Stimulated activated effector memory CD8-positive, alpha-beta T cell treated with anti-CD3 and anti-CD28 coated beads, Interleukin-12 subunit alpha, Interleukin-12 subunit beta, amount 100 ng/mL, for 72 hours (primary cell): ENCODE results near the gene MAX.

Experiments used
- ATAC-seq: fragments of 150-1000 bp; cut with Tn5 transposase; 2 replicates; pipeline ENCODE4 v1.10.0; 2021
- DNase-seq, 2 donors: peaks; one replicate each; pipeline ENCODE4 v3.0.0; 2021 to 2022; ENCODE audit warnings: low spot score in 2 of 2
- H3K27ac Mint-ChIP-seq: one replicate; pipeline ENCODE4 v1.8.0; 2022; ENCODE audit warnings: mild to moderate bottlenecking, mixed read lengths
- H3K36me3 Mint-ChIP-seq: one replicate; pipeline ENCODE4 v1.8.0; 2022; ENCODE audit warnings: mild to moderate bottlenecking, mixed read lengths
- H3K4me1 Mint-ChIP-seq: one replicate; pipeline ENCODE4 v1.8.0; 2022; ENCODE audit warnings: mixed read lengths
- H3K4me3 Mint-ChIP-seq: one replicate; pipeline ENCODE4 v1.8.0; 2022; ENCODE audit warnings: mild to moderate bottlenecking, mixed read lengths
- H3K9me3 Mint-ChIP-seq: one replicate; pipeline ENCODE4 v1.8.0; 2022; ENCODE audit warnings: mixed read lengths

The MAX gene

GRCh38 chr14:65102441-65103149, at the start of gene MAX:
Gene MAX (minus strand): TSS chr14:65102517. CDS start chr14:65102339, 178 bp downstream.
- peaks cover 48% of the 10 kb centered on the region for H3K36me3 Mint-ChIP-seq
- peaks cover 28% of the 10 kb centered on the region for H3K4me1 Mint-ChIP-seq
- no peaks in the 10 kb centered on the region for H3K9me3 Mint-ChIP-seq
- peak within 1 kb of the TSS; percentile 94 for H3K27ac Mint-ChIP-seq
- H3K4me3 Mint-ChIP-seq: peak within 1 kb of the TSS; percentile 81
- ATAC-seq (peak; percentile 97), DNase-seq (peak; percentile 91 to 98)

GRCh38 chr14:65151609-65151956, 49.3 kb upstream of the MAX start:
- no peaks in the 10 kb centered on the region for H3K36me3 Mint-ChIP-seq
- H3K4me1 Mint-ChIP-seq: peaks cover 3% of the 10 kb centered on the region
- H3K4me3 Mint-ChIP-seq: no peak overlapping the region
- ATAC-seq (no peak), DNase-seq (no peak)
- H3K9me3 Mint-ChIP-seq: no peaks in the 10 kb centered on the region
- H3K27ac Mint-ChIP-seq: no peak overlapping the region

GRCh38 chr14:65150898-65151608, 48.7 kb upstream of the MAX start:
- Mint-ChIP-seq H3K27ac (no peak overlapping the region), H3K4me3 (no peak overlapping the region), H3K4me1 (no peaks in the 10 kb centered on the region), H3K36me3 (no peaks in the 10 kb centered on the region), H3K9me3 (no peaks in the 10 kb centered on the region)
- no peak for ATAC-seq
- DNase-seq: no peak

GRCh38 chr14:65149116-65149515, 46.8 kb upstream of the MAX start:
- H3K27ac Mint-ChIP-seq: no peak overlapping the region
- DNase-seq (no peak), ATAC-seq (no peak)
- no peaks in the 10 kb centered on the region for H3K36me3 Mint-ChIP-seq
- no peak overlapping the region for H3K4me3 Mint-ChIP-seq
- no peaks in the 10 kb centered on the region for H3K9me3 Mint-ChIP-seq
- no peaks in the 10 kb centered on the region for H3K4me1 Mint-ChIP-seq

- DNase-seq (no peak), ATAC-seq (no peak)
- Mint-ChIP-seq H3K27ac (no peak overlapping the region), H3K4me3 (no peak overlapping the region), H3K36me3 (no peaks in the 10 kb centered on the region), H3K9me3 (no peaks in the 10 kb centered on the region), H3K4me1 (no peaks in the 10 kb centered on the region)
Observed at GRCh38 chr14:65144170-65144569, 41.9 kb upstream of the MAX start.

GRCh38 chr14:65142914-65143625, 40.8 kb upstream of the MAX start:
- no peak for DNase-seq
- no peak for ATAC-seq
- H3K4me1 Mint-ChIP-seq: no peaks in the 10 kb centered on the region
- H3K4me3 Mint-ChIP-seq: no peak overlapping the region
- no peaks in the 10 kb centered on the region for H3K36me3 Mint-ChIP-seq
- no peak overlapping the region for H3K27ac Mint-ChIP-seq
- H3K9me3 Mint-ChIP-seq: no peaks in the 10 kb centered on the region

- no peak for DNase-seq
- ATAC-seq: no peak
- H3K9me3 Mint-ChIP-seq: no peaks in the 10 kb centered on the region
- no peak overlapping the region for H3K4me3 Mint-ChIP-seq
- H3K36me3 Mint-ChIP-seq: no peaks in the 10 kb centered on the region
- H3K4me1 Mint-ChIP-seq: no peaks in the 10 kb centered on the region
- H3K27ac Mint-ChIP-seq: no peak overlapping the region
Observed at GRCh38 chr14:65142429-65142828, 40.1 kb upstream of the MAX start.

GRCh38 chr14:65141523-65141922, 39.2 kb upstream of the MAX start:
- no peaks in the 10 kb centered on the region for H3K36me3 Mint-ChIP-seq
- ATAC-seq (no peak), DNase-seq (no peak)
- no peak overlapping the region for H3K27ac Mint-ChIP-seq
- no peak overlapping the region for H3K4me3 Mint-ChIP-seq
- H3K9me3 Mint-ChIP-seq: no peaks in the 10 kb centered on the region
- no peaks in the 10 kb centered on the region for H3K4me1 Mint-ChIP-seq

- no peak overlapping the region for H3K27ac Mint-ChIP-seq
- H3K36me3 Mint-ChIP-seq: no peaks in the 10 kb centered on the region
- DNase-seq (no peak), ATAC-seq (no peak)
- no peak overlapping the region for H3K4me3 Mint-ChIP-seq
- H3K9me3 Mint-ChIP-seq: no peaks in the 10 kb centered on the region
- no peaks in the 10 kb centered on the region for H3K4me1 Mint-ChIP-seq
Observed at GRCh38 chr14:65137648-65138307, 35.5 kb upstream of the MAX start.

GRCh38 chr14:65134651-65135579, 32.6 kb upstream of the MAX start:
- no peaks in the 10 kb centered on the region for H3K4me1 Mint-ChIP-seq
- DNase-seq: no peak
- H3K9me3 Mint-ChIP-seq: no peaks in the 10 kb centered on the region
- peak overlapping the region; percentile 32 for H3K27ac Mint-ChIP-seq
- H3K36me3 Mint-ChIP-seq: no peaks in the 10 kb centered on the region
- no peak for ATAC-seq
- no peak overlapping the region for H3K4me3 Mint-ChIP-seq

GRCh38 chr14:65132855-65133254, 30.5 kb upstream of the MAX start:
- Mint-ChIP-seq H3K9me3 (no peaks in the 10 kb centered on the region), H3K27ac (no peak overlapping the region), H3K4me3 (no peak overlapping the region), H3K36me3 (no peaks in the 10 kb centered on the region), H3K4me1 (no peaks in the 10 kb centered on the region)
- ATAC-seq: no peak
- no peak for DNase-seq

- Mint-ChIP-seq H3K4me3 (no peak overlapping the region), H3K36me3 (no peaks in the 10 kb centered on the region), H3K27ac (no peak overlapping the region), H3K9me3 (no peaks in the 10 kb centered on the region), H3K4me1 (no peaks in the 10 kb centered on the region)
- ATAC-seq (no peak), DNase-seq (no peak)
Observed at GRCh38 chr14:65131301-65131701, 29.0 kb upstream of the MAX start.

GRCh38 chr14:65128096-65128495, 25.8 kb upstream of the MAX start:
- Mint-ChIP-seq H3K9me3 (no peaks in the 10 kb centered on the region), H3K4me3 (no peak overlapping the region), H3K4me1 (no peaks in the 10 kb centered on the region), H3K27ac (no peak overlapping the region), H3K36me3 (no peaks in the 10 kb centered on the region)
- ATAC-seq: no peak
- DNase-seq: no peak

GRCh38 chr14:65117769-65118745, 15.7 kb upstream of the MAX start:
- no peaks in the 10 kb centered on the region for H3K9me3 Mint-ChIP-seq
- DNase-seq: no peak
- H3K27ac Mint-ChIP-seq: no peak overlapping the region

More at GRCh38 chr14:65117769-65118745, 15.7 kb upstream of the MAX start:
- Mint-ChIP-seq H3K4me1 (peaks cover 6% of the 10 kb centered on the region), H3K4me3 (no peak overlapping the region), H3K36me3 (no peaks in the 10 kb centered on the region)
- ATAC-seq: no peak
